GM23338 (cell line): ENCODE measurements around the gene IGF1R.

ENCODE experiments used
- EZH2 ChIP-seq: fragments of 200-600 bp; sonication (generic); IDR thresholded peaks from one replicate; pipeline ENCODE4 v1.8.0; 2017; ENCODE audit warnings: antibody characterized with exemption, mild to moderate bottlenecking, low read depth; ENCODE audit not compliant: unreplicated experiment
- EZH2phosphoT487 ChIP-seq: fragments of 200-600 bp; sonication (generic); IDR thresholded peaks from one replicate; pipeline ENCODE4 v1.8.1; 2018; ENCODE audit warnings: antibody characterized with exemption; ENCODE audit not compliant: unreplicated experiment
- POLR2AphosphoS5 ChIP-seq: IDR thresholded peaks from 2 replicates; pipeline ENCODE4 v1.6.1; 2016; ENCODE audit warnings: antibody characterized with exemption, low read depth
- TF ChIP-seq, protein P1 (sequence below), 2 experiments: fragments of 200-600 bp in 1 of 2; sonication (generic) in 1 of 2; conservative IDR thresholded peaks; 2 replicates each; pipeline versions ENCODE4 v1.5.1 to v1.6.1; 2016 to 2017; ENCODE audit warnings: antibody characterized with exemption in 2 of 2, low read depth in 2 of 2, mild to moderate bottlenecking in 2 of 2, moderate library complexity in 1 of 2

GRCh38 chr15:98663045-98663444 lies 14.7 kb downstream of the IGF1R start:
- TF ChIP-seq, protein P1, sequence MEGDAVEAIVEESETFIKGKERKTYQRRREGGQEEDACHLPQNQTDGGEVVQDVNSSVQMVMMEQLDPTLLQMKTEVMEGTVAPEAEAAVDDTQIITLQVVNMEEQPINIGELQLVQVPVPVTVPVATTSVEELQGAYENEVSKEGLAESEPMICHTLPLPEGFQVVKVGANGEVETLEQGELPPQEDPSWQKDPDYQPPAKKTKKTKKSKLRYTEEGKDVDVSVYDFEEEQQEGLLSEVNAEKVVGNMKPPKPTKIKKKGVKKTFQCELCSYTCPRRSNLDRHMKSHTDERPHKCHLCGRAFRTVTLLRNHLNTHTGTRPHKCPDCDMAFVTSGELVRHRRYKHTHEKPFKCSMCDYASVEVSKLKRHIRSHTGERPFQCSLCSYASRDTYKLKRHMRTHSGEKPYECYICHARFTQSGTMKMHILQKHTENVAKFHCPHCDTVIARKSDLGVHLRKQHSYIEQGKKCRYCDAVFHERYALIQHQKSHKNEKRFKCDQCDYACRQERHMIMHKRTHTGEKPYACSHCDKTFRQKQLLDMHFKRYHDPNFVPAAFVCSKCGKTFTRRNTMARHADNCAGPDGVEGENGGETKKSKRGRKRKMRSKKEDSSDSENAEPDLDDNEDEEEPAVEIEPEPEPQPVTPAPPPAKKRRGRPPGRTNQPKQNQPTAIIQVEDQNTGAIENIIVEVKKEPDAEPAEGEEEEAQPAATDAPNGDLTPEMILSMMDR (conservative IDR thresholded peaks at IDR 0.05; ENCODE audit: low read depth in 2 of 2) = no peak
- TF ChIP-seq EZH2 (no peak), EZH2phosphoT487 (no peak), POLR2AphosphoS5 (no peak; the same call in 1 of the 2 replicates)
